OCI-LY1 (cell line): ENCODE data around the gene SLC4A1.

ENCODE experiments used
- CTCF ChIP-seq: fragments of 200-600 bp; sonication (generic), shearing (Covaris generic); IDR thresholded peaks from 2 replicates; pipeline ENCODE4 v1.5.1; 2017; ENCODE audit warnings: mild to moderate bottlenecking, antibody characterized with exemption, low read length, moderate library complexity, mixed read lengths
- EZH2 ChIP-seq: fragments of 200-600 bp; sonication (generic), shearing (Covaris generic); IDR thresholded peaks from 2 replicates; pipeline ENCODE4 v1.8.0; 2017; ENCODE audit warnings: borderline replicate concordance, mixed run types, mild to moderate bottlenecking, antibody characterized with exemption, low read length, moderate library complexity, mixed read lengths

DNA sequence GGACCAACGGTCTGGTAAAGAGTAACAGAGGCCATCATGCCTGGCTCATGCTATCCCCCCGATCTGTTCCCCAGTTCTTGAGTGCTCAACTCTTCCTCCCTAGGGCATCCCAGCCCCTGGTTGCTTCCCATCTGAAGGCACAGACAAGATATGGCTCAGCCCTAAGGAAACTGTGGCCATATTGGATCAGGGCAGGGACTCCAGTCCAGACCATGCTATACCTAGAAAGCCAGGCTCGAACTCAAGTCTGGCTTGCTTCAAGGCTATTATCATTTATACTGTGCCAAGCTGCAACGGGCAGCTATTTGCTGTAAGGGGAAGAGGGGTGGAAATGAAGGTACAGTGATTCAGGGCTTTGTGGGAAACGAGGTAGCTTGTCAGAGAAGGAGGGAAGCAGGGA, 51.2 kb downstream of the SLC4A1 start:
- TF ChIP-seq CTCF (no peak), EZH2 (no peak)
